GM04504 (cell line): ENCODE results near the gene MZT2A.
"Not testable (repeated sequence)": the region's sequence is repeated elsewhere in the genome, so short reads cannot be mapped to it uniquely, and the experiment has no call there.

Source experiments
- DNase-seq: peaks from one replicate; pipeline ENCODE4 v3.0.0-alpha.2; 2012; ENCODE audit warnings: low read depth

Gene MZT2A

GRCh38 chr2:131491469-131491836 lies 744 bp downstream of the MZT2A start:
- not testable (repeated sequence) for DNase-seq

DNA sequence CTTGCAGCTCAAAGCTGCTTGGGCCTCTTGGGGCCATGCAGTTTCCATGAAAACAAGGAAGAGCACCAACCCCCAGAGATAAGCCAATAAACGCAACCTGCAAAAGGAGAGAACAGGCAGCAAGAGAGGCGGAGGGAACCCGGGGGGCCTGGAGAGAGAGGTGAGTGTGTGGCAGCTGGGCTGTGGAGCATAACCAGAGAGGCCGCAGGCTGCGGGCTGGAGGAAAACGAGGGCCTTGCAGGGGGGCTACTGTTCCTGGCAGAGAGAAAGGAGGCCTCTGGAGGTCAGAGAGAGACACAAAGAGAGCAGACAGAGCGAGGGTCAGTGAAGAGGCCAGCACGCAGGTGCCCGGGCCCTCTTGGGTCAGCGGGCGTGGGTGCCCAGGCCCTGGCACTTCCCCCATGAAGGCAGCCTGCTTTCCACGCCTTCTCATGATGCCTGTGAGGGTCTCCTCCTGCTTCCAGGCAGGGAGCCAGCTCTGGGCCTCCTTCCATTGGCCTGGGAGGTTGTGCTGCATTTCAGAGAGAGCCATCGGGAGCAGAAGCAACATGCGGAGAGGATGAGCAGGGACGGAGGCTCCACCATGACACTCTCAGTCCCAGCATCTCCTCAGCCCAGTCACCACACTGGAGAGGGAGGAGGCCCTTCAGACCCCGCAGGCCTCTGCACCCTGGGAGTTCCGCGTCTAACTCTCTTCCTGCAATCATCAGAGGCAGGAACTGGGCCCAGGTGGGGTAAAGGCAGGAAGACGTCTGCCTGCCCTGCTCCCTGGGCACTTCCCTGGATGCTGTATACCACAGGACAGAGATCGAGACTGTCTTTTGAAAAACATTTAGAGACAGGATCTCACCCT lies 1.4 kb downstream of the MZT2A start:
- DNase-seq, result not testable (repeated sequence)

- DNase-seq, result no peak
These were observed 3.6 kb downstream of the MZT2A start for GRCh38 chr2:131488306-131489205.

GRCh38 chr2:131486201-131486902 lies 5.8 kb downstream of the MZT2A start:
- not testable (repeated sequence) for DNase-seq

GRCh38 chr2:131484906-131485460 lies 7.2 kb downstream of the MZT2A start:
- not testable (repeated sequence) for DNase-seq

GRCh38 chr2:131483981-131484820 lies 8.0 kb downstream of the MZT2A start:
- DNase-seq, result not testable (repeated sequence)

- not testable (repeated sequence) for DNase-seq
These were observed 9.6 kb downstream of the MZT2A start for GRCh38 chr2:131482506-131483155.

GRCh38 chr2:131480351-131480750 lies 11.8 kb downstream of the MZT2A start:
- DNase-seq, result not testable (repeated sequence)

GRCh38 chr2:131478850-131479461 lies 13.2 kb downstream of the MZT2A start:
- not testable (repeated sequence) for DNase-seq

- not testable (repeated sequence) for DNase-seq
These were observed 13.9 kb downstream of the MZT2A start for GRCh38 chr2:131478074-131478849.

GRCh38 chr2:131477227-131477626 lies 15.0 kb downstream of the MZT2A start:
- not testable (repeated sequence) for DNase-seq

DNA sequence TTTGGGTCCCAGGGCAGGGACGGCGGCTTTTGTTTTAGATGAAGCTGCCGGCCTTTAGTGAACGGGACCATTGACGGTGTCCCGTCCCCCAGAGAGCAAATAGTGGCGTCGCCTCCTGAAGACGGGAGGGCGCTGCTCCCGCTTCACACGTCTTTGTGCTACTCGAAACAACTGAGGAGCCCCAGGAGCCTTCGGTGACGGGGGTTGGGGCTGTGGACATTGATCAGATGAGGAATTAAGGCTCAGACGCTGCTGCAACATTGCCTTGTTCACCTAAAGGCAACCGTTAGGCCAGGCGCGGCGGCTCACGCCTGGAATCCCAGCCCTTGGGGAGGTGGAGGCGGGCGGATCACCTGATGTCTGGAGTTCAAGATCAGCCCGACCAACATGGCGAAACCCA lies 15.8 kb downstream of the MZT2A start:
- not testable (repeated sequence) for DNase-seq

GRCh38 chr2:131475831-131476230 lies 16.4 kb downstream of the MZT2A start, which contains the start of gene TUBA3D:
Gene TUBA3D (plus strand): TSS chr2:131476119. CDS start chr2:131476200, 81 bp downstream.
- no peak for DNase-seq

DNA sequence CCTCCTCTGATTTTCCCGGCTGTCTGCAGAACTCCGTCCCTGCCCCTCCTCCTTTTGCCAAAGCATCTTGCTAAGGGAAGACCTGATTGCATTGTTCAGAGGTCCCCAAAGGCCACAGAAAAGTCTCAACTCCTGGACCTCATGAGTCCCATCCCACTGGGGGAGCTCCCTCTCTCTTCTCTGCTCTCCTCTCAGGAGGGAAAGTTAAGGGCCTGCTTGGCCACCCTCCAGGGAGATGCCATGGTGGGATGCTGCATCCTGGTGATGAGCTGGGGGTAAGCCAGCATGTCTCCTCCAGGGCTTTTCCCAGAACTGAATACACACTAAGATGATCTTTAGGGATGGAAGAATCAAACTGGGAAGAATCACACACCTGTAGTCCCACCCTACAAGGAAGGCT lies 18.9 kb downstream of the MZT2A start:
- DNase-seq, result not testable (repeated sequence)

GRCh38 chr2:131471624-131472023 lies 20.6 kb downstream of the MZT2A start:
- not testable (repeated sequence) for DNase-seq

GRCh38 chr2:131470944-131471343 lies 21.3 kb downstream of the MZT2A start:
- DNase-seq, result not testable (repeated sequence)

DNA sequence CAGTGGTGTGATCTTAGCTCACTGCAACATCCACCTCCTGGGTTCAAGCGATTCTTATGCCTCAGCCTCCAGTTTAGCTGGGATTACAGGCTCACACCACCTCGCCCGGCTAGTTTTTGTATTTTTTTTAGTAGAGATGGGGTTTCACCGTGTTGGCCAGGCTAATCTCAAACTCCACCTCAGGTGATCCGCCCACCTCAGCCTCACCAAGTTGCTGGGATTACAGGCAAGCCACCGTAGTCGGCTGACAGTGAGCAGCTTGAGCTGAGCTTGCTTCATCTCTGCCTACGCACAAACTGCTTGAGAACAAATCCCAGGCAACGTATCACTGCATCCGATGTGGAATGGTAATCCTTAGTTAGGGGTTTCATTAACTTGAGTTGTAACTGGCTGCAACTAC lies 24.5 kb downstream of the MZT2A start:
- not testable (repeated sequence) for DNase-seq

- DNase-seq, result not testable (repeated sequence)
These were observed 37.3 kb downstream of the MZT2A start for GRCh38 chr2:131454914-131455313.
